ENCODE measurements around the gene SLC19A1.

SLC19A1 gene

DNA sequence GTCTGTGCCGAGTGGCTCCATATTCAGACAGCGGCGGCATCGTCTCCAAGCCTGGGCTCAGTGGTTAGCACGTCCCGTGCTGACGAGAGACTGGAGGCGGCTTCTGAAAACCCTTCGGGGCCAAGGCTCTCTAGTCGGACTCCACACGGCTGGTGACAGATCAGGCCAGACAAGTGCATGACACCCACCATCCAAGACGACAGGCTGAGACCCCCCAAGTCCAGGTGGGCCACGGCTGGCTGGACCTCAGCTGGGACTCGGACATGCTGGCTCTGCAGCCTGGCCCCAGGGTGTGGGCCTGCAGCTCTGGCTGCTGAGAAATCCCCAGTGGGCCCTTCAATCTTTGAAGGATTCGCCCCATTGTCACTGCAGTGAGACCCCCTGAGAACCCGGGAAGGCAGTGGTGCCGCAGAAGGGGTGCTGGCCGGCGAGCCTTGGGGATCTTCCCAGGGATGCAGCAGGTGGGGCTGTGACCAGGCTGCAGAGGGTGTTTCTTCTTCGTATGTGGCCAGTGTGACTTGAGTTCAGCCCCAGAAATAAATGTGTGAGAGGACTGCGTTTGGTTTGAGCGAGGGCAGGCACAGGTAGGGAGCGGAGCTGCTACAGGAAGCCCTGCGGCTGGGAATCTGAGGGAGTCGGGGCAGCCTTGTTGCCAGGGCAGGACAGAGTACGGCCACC is 15.9 kb upstream of the SLC19A1 start:
- no peak for DNase-seq (ENCODE audit: low read depth, low spot score)

- DNase-seq (ENCODE audit: low read depth, low spot score) = no peak
Measured at GRCh38 chr21:45557616-45558043, 15.4 kb upstream of the SLC19A1 start.

DNA sequence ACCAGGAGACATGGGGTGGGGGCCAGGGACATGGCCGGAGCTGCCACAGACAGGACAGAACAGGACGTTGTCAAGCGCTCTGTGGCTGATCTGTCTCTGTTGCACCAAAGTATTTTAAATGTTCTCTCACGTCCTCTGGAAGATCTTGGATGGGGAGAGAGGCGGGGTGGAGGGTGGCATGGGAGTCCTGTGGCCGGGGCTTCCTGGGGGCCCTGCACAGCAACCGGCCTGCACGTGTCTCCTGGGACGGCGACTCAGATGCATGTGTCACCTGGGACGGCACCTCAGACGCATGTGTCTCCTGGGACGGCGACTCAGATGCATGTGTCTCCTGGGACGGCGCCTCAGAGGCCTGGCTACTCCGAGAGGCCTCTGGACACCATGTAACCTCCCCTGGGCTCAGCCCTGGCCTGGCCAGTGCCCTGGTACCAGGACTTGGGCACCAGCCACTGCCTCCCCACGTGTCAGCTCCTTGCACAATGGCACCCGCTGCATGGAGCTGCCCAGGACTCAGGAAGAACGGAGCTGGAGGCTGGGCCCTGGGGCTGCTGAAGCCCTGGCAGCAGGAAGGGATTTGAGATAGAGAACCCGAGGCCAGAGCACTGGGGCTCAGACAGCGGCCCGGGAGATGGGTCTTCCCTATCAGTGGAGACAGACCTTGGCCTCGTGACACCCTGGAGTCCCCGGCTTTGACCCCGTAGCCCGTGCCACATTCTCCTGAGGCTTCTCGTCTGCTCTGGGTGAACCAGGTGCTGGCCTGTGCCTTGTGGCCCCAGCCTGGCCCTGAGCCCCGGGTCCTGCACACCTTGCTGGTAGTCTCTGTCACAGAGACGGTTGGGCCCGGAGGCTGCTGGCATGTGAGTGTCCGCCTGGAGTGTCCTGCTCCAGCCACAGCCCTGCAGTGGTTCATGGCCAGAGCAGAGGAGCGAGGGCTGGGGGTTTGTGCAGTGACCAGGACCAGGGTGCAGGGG is 14.7 kb upstream of the SLC19A1 start:
- no peak for DNase-seq (ENCODE audit: low read depth, low spot score)

DNA sequence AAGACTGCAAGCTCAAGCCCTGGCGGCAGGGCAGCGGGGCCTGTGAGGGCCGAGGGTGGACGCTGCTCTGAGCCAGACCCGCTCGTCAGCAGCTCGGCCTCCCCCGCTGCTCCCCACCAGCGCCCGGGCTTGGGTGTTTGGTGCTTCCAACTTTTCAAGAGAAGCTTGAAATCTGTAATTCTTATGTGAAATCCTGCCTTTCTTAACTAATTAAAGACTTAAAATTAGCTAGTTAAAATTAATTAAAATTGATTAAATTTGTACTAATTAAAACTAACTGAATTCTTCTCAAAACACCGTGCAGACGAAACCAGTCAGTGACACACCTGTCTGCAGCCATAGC is 14.0 kb upstream of the SLC19A1 start:
- no peak for DNase-seq (ENCODE audit: low read depth, low spot score)

GRCh38 chr21:45555557-45556301 is 13.5 kb upstream of the SLC19A1 start:
- DNase-seq (ENCODE audit: low read depth, low spot score) = no peak

- no peak for DNase-seq (ENCODE audit: low read depth, low spot score)
Measured at GRCh38 chr21:45555251-45555556, 13.0 kb upstream of the SLC19A1 start.

DNA sequence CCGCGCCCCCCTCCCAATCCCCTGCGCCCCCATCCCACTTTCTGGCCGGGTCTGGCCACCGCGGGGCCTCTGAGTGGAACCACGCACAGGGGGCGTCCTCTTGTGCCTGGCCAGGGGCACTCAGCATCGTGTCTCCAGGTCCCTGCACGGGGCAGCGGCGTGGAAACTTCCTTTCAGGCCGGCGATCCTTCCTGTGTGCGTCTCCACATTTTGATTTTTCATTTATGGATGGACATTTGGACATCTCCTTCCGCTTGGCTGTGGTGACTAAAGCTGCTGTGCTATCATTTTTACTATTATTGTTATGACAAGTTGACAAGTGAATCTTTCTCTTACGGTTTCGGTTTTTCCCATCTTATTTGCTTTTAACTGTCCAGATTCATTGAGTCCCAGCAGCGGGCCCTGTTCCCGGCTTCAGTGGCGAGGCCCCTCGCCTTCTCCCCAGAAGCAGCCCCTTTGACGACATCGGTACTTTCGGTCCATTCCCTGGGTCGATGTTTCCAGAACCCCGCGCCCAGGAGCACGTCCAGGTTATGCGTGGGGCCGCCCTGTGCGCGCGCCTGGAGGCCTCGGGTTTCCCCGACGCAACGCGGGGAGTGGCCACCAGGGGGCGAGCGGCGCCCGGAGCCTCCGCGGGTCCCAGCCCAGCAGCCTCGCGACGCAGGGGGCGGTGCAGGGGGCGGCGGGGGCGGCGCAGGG is 12.4 kb upstream of the SLC19A1 start:
- peak; percentile 75 for DNase-seq (ENCODE audit: low read depth, low spot score)

GRCh38 chr21:45552696-45553391 is 10.6 kb upstream of the SLC19A1 start:
- DNase-seq (ENCODE audit: low read depth, low spot score) = no peak

DNA sequence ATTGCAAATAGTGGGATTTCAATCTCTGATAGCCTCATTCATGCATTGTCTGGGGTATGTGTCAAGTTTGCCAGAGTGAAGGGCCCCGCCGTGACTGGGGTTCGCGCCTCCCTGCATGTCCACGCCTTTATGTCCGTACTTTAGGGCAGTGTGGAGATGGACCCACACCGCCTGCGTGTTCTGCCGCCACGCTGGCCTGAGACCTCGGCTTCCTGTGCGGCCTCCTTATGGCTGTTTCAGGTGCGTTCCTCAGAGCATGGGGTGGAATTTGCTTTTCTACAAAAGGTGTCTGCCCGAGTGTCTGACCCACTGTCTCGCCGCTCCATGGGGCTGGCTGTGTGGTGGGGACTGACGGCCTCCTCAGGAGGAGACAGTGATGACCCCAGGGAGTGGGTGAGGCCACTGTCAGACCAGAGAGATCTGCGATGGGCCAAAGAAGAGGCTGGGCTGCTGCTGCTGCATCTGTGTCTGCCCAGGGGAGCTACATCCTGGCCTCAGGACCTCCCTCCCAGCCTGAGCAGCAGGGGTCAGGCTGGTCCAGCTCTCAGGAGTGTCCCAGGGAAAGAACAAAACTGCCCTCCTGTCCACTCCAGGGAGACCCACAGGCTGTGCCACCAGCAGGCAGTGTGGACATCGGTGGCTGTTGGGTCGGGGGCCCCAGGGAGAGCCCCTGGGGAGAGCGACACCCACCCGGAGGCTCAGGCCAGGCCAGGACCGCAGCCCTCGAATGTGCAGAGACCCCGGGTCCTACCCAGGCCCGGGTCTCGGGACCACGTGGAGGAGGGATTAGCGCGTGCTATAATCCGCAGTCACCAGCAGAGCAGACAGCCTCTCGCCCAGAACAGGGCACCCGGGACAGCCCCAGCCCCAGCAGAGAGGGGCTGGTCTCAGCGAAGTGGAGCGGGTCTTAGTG is 9.8 kb upstream of the SLC19A1 start:
- no peak for DNase-seq (ENCODE audit: low read depth, low spot score)

- no peak for DNase-seq (ENCODE audit: low read depth, low spot score)
Measured at GRCh38 chr21:45551316-45551715, 9.1 kb upstream of the SLC19A1 start.

DNA sequence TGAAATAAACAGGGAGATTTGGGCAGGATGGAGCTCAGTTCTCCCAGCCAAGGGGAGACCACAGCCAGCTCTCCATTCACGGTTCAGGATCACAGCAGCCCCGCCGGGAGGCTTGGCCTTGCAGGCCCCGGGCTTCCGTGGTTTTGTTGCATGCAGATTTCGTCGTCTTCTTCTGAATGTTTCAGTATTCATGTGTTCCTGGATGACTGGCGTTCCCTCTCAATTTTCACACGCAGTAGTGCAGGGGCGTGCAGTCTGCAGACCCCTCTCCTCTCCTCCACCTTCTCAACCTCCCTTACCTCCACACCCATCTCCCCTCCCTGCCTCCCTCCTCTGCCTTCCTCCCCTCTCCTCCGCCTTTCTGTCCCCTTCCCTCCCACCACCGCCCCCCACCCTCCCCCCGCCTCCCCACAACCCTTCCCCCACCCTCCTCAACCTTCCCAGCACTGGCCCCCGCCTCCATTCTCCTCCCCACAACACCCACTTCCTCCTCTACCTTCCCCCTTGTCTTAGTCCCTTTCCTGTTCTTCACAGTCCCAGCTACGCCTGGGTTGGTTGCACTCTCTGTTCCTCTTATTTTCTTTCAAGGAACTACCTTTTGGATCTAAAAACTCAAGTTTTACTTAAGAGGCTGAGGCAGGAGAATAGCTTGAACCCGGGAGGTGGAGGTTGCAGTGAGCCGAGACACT is 8.4 kb upstream of the SLC19A1 start:
- DNase-seq (ENCODE audit: low read depth, low spot score) = no peak

GRCh38 chr21:45549626-45550463 is 7.6 kb upstream of the SLC19A1 start:
- no peak for DNase-seq (ENCODE audit: low read depth, low spot score)

DNA sequence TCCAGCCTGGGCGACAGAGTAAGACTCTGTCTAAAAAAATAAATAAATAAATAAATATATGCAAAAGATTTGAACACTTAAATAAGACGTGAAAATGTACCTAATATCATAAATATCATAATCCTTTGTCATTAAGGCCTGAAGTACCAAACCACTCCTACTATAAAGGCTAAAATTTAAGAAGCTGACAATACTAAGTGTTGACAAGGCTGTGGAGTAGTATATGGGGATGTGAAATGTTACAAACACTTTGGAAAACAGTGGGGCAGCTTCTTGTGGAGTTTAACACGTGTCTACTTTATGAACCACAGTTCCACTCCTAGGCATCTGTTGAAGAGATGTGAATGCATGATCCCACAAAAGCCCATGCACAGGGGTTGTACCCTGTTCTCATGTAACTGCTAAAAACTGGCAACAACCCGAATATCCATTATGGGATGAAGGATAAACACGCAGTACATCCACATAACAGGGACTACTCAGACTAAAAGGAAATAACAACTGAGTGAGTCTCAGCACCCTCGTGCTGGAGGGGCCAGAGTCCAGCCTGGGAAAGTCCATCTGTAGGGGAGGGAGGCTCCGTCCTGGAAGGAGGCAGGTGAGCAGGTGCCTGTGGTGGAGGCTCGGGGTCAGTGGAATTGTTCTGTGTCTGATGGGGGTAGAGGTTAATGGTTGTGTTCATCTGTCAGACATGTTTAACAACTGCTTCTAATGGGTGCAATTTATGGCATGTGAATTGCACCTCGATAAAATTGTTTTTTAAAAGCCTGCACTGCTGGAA is 6.7 kb upstream of the SLC19A1 start:
- no peak for DNase-seq (ENCODE audit: low read depth, low spot score)

DNA sequence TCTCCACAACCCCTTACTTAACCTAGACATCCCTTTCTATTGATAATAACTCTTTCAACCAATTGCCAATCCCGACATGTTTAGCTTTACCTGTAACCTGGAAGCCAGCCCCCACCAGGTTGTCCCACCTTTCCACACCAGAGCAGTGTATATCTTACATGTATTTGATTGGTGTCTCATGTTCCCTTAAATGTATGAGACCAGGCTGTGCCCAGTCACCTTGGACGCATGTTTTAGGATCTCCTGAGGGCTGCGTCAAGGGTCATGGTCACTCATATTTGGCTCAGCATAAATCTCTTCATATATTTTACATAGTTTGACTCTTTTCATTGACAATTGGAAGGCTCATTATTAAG is 5.3 kb upstream of the SLC19A1 start:
- no peak for DNase-seq (ENCODE audit: low read depth, low spot score)

DNA sequence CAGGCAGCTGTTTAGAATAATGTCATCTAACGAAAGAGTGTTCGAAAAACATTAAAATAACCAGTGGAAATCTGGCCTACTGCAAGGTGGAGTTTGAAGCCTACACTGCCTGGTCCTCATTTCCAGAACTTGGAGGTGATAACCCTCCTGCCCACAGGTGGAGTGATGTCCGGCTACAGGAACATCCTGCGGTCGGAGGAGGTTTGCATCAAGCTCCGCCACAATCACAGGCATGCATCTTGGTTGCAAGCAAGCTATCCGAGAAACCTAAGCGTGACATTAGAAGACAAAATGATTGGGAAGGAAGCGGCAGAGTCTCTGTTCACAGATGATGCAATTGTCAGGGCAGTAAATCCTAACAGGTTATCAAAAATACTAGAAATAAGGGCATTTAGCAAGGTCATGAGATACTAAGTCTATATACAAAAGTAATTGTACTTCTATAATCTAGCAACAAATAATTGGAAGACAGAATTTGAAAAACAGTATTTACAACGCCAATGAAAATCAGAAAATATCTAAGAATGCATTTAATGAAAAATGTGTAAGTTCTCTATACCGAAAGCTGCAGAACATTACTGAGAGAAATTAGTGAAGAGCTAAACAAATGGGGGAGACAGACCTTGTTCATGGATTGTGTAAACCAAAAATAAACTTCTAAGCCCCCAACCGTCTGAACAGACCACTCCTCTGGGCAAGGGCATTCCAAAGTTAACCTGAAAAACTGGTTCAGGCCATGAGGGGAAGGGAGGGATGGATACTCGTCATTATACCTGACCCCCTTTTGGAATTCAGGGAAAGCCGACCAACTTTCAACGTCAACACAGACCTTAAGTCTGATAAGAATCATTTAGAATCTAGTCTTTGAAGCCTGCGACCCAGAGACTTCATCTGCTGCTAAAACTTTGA is 4.7 kb upstream of the SLC19A1 start:
- DNase-seq (ENCODE audit: low read depth, low spot score) = no peak

DNA sequence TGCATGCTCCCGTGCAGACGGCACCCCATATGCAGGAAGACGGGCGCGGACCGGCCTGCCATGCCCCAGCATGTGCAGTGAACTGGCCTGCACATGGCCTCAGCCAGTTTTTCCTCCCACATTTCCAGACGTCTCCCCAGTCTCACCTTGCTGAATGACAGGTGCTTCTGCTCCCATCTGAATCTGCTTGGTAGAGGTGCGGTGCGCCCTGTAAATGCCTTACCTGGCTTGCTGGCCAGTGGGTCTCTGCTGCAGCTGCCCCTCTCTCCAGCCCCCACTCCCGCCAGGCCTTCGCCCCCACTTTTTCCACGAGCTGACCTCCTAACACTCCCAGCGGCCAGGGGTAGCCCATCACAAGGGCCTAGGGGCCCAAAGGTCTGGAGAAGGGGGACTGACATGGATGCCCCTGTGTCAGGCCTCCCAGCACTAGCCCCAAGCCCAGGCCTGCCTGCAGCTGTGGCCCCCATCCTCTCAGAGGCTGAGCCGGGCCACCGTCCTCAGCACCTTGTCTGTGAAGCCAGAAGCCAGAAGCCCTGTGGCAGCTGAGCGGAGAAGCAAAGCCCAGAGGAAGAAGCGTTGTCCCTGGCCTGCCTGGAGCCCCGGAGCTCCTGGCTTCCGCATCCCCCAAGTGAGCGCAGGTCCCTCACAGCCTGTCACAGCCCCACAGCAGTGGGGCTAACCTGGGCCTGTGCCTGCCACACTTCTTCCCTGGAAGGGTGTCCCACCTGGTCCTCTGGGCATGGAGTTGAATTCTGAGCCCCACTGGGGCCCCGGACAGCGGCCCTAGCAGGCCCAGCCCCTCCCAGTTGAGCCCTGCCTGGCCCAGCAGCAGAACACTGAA is 3.7 kb upstream of the SLC19A1 start:
- DNase-seq (ENCODE audit: low read depth, low spot score) = no peak
